SHP77 treated with DMSO at 0.1 percent for 48 hours (cell line): ENCODE data around the gene DDR2.
A peak's percentile ranks its signal among the peaks of the same experiment; 100 is the strongest.
"Not testable (repeated sequence)": the region's sequence is repeated elsewhere in the genome, so short reads cannot be mapped to it uniquely, and the experiment has no call there.

Experiments used
- DNase-seq: peaks from one replicate; lab custom pipeline; 2025; lab: John Stamatoyannopoulos, UW

Gene DDR2

DNA sequence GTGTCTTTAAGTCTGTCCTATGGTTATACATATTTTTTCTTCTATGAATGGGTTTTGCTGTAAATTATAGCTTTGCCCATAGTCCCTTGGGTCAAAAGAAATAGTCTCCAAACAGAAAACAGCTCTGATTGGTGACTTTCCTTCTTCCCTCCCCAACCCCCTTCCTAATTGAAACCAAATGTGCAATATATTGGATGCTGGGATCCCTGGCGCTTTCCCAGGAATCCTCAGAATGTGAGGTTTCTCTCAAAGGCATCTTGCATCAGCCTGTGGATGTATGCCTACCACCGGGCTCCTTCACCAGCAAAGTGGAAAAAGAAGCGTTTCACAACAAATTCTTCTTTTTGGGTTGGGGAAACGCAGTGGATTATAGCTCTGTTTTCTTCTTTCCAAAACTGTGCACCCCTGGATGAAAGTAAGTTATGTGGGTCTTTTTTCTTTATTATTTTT lies at the start of gene DDR2:
Gene DDR2, plus strand, starts transcription at position 248 of the 450 bp plus-strand sequence. CDS start 86,600 bp downstream, outside the sequence.
- DNase-seq: no peak

DNA sequence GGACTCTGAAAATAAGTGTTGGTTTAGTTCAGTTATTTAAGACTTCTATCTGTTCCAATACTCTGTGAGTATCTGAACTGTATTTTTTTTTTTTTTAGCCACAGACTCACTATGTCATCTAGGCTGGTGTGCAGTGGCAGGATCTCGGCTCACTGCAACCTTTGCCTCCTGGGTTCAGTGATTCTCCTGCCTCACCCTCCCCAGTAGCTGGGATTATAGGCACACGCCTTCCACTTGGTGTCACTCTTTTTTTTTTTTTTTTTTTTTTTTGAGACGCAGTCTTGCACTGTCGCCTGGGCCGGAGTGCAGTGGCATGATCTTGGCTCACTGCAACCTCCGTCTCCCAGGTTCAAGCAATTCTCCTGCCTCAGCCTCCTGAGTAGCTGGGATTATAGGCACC lies 49.4 kb upstream of the DDR2 start:
- not testable (repeated sequence) for DNase-seq

DNA sequence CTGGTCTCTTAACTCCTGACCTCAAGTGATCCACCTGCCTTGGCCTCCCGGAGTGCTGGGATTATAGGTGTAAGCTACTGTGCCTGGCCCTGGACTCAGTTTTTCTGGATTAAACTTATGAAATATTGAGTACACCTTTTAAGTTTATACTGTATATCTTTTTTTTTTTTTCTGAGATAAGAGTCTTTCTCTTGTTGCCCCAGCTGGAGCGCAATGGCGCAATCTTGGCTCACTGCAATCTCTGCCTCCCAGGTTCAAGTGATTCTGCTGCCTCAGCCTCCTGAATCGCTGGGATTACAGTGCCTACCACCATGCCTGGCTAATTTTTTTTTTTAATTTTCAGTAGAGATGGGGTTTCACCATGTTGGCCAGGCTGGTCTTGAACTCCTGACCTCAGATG lies 47.2 kb upstream of the DDR2 start:
- DNase-seq: not testable (repeated sequence)

DNA sequence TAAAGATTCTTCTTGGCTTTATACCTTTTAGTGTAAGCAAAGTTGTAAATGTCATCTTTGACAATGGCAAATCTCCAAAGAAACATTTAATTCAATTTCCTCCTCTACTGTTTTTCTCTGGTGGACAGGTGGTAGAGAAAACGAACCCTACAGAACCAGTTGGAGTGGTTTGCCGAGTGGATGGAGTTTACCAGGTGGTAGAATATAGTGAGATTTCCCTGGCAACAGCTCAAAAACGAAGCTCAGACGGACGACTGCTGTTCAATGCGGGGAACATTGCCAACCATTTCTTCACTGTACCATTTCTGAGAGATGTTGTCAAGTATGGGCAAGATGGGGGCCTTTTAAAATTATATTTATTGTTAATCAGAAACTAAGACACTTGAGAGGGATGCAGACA lies 44.9 kb upstream of the DDR2 start:
- DNase-seq: no peak

DNA sequence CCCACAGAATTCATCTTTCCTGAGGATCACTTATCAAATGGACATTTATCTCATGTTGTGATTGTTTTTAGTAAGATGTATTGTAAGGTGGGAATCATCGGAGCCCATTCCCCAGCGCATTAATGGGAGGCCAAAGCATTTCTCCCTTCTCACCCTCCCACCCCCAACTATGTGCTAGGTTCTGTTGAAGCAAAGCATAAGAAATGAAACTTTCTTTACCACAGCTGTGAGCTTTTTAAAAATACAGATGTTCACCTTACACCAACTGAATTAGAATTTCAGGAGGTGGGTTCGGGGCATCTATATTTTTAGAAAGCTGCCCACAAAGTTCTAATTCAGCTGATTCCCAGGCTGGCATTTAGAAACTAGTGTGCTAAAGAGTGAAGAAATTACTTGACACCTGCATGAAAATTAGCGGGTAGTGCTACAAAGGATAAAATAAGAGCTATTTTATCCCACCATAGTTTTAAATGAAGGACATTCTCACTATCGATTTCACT lies 44.5 kb upstream of the DDR2 start:
- no peak for DNase-seq

DNA sequence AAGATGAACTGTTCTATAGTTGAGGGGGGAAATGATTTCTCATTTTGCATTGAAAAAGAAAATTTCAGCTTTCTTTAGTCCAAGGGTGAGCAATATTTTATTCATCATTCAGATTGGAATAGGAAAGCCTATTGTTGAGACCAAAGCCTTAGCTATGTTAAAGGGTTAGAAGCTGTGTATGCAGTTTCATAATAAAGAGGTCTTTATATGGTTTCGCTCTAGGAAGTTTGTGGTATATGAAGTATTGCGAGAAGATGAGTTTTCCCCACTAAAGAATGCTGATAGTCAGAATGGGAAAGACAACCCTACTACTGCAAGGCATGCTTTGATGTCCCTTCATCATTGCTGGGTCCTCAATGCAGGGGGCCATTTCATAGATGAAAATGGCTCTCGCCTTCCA lies 42.2 kb upstream of the DDR2 start:
- DNase-seq: no peak

DNA sequence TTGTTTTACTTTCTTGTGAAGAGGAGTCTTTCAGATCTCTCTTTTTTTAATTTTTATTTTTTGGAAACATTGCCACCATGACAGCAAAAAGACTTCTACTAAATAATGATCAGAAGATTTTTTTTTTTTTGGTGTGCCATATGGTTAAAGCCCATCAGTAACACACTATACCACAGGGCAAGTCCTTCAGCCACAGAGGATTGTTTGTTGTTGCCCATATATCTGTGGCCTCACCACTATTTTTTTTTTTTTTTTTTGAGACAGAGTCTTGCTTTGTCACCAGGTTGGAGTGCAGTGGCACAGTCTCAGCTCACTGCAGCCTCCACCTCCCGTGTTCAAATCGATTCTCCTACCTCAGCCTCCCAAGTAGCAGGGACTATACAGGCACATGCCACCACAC lies 41.6 kb upstream of the DDR2 start:
- no peak for DNase-seq

DNA sequence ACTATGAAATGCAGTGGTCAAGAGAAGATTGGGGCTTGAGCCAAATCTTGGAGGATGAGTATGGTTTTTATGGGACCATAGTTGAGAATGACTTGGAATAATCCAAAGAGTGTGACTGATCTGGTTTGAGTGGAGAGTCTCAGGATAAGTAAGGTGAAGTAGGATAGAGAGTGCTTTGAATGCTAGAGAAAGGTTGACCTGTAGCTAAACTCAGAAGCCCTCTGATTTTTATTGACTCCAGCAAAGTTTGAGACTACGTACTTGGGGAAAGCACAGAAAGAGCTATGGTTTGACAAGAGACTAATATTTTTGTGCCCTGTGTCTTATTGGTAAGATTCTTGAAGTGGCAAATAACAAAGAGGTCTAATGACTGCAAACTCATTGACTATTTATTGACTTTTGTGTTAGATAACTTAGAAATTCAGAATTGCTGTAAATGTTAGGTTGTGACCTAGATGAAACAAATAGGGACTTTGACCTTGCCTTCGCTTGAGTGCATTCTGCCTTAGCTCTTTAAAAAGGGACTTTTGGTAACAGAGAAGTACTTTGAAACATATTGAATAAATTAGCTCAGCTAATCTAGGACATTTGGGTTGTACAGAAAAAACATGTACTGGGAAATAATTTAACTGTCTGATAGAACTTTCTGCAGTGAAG lies 35.6 kb upstream of the DDR2 start:
- DNase-seq: no peak

DNA sequence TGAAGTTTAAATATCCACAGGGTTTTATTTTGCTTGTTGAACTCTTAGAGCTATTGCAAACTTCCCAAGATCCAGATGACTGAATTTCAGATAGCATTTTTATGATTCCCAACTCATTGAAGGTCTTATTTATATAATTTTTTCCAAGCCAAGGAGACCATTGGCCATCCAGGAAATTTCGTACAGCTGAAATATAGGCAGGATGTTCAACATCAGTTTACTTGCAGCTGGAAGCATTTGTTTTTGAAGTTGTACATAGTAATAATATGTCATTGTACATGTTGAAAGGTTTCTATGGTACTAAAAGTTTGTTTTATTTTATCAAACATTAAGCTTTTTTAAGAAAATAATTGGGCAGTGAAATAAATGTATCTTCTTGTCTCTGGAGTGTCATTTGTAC lies 32.8 kb upstream of the DDR2 start:
- DNase-seq: no peak

DNA sequence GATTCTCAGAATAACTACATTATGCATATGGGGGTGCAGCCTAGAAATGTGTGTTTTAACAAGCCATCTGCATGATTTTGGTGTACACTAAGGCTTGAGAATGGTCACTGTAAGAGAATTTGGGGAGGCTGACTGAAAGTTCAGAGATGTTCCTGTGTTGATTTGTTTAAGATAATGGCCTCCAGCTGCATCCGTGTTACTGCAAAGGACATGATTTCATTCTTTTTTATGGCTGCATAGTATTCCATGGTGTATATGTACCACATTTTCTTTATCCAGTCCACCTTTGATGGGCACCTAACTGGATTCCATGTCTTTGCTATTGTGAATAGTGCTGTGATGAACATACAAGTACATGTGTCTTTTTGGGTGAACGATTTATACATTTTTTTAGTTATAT lies 29.1 kb upstream of the DDR2 start:
- not testable (repeated sequence) for DNase-seq

DNA sequence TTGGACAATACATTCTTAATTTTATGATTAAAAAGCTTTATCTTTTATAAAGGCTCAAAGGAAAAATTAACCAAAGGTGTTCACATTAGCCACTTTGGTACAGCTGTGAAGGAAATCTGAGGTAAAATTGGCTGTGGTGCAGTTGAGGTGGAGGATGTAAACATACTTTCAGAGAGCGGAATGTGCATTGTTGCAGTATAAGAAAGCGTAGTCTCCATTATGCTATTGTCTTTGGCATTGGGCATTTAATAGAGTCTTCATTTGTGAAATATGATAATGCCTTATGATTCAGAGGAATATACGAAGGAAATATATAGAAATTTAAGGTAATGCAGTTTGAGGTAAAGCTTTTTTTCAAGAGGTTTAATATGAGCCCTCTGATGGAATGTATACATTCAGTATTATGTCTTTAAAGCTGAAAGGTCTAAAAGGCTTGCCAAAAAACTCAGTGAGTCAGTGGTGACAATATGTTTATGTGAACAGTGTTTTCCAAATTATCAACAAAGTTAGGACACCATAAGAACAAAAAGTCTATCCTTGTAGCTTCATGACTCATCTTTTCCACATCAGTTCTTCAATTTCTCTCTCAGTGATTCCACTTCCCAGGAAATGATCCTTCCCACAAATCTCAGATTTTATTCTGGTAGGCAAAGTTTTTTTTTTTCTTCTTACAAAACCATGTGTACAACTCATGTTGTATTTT lies 26.9 kb upstream of the DDR2 start:
- no peak for DNase-seq

DNA sequence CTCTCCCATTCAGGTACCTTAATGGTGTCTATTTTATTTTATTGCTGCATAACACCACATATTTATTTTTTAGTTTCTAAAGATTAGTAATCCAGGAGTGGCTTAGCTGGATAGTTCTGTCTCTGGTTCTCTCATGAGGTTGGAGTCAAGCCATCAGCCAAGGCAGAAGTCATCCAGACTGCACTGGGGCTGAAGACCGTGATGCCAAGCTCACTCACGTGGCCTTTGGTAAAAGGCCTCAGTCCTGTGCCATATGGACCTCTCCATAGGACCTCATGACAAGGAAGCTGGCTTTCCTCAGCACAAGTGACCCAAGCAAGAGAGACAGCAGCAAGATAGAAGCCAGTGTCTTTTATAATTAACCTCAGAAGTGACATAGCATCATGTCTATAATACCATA lies 23.0 kb upstream of the DDR2 start:
- DNase-seq: no peak

DNA sequence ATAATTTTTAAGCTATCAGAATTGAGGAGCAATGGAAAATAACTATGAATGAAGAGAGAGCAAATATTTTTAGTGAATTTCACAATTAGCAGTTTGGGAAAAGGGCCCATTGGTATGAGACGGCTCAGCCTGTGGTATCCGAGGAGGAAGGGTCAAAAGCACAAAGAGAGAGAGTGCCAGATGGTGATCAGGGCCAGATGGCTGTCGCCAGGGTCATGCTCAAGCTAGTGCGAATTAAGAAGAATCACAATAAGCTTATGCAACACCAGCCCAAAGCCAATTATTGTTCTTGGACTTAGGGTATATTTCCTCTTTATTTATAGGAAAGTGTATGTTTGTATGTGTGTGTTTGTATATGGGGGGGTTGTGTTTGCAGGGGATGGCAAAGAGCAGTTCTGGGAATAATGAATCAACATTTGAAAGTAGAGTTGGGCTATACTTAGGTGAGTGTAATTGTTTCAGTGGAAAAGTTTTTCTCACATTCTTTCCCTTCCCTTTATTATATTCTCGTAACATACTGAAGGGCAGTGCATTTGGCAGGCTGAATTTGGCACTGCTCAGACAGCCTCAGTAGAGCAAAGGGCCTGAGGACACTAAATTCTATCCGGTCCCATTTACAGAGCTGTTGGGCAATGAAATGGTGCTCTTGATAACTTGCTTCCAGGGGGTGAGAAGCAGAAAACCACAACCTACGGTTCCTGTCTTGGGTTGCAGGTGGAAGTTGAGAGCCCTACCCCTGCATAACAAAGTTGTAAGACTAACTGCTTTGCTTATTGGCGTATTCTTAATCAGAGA lies 19.5 kb upstream of the DDR2 start:
- DNase-seq: no peak

DNA sequence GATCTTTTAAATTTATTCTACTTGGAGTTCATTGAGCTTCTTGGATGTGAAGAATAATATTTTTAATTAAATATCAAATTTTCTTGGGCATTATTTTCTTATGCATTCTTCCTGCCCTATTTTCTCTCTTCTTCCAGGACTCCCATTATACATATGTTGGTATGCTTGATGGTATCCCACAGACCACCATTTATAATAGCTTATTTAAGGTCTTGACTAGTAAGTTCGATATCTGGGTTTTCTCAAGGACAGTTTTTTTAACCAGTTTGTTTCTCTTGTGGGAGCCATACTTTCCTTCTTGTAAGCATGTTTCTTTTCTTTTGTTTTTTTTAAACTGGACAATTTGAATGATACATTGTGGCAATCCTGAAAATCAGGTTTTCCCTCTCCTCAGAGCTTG lies 15.4 kb upstream of the DDR2 start:
- no peak for DNase-seq

DNA sequence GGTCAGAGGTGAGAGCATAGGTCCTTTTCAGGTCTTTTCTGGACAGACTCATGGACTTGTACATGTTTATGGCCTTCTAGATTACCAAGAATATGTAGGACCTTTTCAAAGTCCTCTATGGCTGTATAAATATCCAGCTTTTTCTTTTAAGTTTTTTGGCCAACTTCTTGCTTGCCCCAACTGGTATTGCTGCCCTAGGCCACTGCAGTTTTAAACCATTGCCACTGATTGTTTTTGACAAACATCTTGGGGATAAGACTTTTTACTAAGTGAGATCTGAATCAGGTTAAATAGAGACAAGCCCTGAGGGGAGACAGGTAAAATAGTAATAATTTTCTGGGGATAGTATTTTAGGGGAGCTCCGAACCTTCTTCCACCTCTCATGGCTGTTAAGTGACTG lies 14.8 kb upstream of the DDR2 start:
- DNase-seq: no peak

DNA sequence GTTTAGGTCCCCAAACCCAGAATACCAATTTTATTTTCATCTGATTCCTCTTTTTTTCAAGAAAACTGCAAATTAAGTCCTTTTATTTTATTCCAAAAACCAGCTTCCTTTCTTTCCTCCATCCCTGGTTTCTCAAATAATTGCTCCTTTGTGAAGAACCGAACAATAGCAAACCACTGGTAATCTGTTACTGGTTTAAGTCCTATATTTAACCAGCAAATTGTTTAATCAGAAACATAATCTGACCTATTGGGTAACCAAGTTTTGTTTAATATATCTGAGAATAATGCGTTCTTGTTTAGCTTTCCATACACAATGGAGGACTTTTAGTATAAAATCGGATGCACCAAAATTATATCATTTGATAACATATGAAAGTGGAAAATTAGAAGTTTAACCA lies 13.2 kb upstream of the DDR2 start:
- no peak for DNase-seq

DNA sequence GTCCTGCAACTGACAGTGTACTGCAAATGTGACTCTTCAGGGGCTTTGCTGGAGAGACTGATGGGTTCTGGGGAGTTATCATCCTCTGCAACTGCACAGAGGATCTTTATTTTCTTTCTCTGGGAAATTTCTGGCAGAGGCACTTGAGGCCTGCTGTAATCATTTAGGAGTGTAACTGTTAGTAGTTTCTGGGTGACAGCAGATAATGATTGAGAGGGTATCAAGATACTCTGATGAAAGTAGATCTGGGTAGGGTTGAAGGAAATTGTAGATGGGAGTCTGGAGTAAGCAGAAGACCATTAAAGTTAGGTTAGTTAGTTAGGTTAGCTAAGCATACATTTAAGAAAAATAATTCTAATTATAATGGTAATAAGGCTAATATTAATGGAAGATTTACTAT lies 11.0 kb upstream of the DDR2 start:
- no peak for DNase-seq

DNA sequence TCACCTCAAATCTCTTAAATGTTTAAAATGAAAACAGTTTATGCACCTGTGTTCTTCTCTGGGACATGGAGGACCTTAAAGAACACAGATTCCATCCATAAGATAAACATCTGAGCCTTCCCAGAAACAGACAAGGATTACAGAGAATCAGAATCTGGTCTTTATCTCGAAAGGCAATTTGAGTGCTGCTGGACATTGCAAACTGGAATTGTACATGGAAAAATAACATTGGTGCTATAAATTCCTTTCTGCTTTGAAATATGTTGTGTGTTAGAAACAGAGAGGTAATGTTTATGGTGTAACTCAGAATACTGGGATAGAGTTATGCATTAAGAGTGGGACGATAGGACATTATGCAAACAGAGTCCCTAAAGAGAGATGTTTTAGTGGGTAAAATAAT lies 6.6 kb upstream of the DDR2 start:
- DNase-seq: no peak

DNA sequence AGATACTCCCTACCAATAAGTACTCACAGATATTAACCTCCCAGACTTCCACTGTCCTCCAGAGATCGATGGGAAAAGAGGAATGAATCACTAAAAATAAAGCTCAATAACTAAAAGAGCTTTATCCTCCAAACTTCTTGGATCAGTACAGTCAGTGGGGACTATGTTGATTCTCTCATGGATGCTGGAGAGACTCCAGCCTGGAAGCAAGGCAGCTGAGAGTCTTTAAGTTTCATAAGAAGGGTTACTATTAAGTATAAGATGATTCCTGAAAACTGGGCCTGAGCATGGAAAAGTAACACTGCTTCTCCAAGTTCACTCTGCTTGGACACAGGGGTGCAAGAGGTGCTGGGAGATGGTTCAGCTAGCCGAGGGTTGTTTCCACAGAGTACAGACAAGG lies 6.2 kb upstream of the DDR2 start:
- DNase-seq: no peak

DNA sequence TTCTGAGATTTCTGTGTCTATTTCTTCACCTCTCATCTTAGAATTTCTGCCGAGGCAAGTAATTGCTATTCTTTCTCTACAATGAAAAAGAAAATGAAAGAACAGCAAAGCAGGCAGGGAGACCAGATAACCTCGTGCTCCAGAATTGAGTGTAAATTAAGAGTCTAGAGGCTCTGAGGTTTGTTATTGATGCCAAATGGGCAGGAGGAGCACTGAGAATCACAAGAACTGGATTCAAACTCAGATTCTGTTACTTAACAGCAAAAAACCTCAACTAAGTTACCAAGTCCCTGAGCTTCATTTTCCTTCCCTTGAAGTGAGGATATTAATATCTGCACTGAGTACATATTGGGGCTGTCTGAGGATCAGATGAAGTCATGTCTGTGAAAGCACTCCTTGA lies 5.5 kb upstream of the DDR2 start:
- DNase-seq: no peak

DNA sequence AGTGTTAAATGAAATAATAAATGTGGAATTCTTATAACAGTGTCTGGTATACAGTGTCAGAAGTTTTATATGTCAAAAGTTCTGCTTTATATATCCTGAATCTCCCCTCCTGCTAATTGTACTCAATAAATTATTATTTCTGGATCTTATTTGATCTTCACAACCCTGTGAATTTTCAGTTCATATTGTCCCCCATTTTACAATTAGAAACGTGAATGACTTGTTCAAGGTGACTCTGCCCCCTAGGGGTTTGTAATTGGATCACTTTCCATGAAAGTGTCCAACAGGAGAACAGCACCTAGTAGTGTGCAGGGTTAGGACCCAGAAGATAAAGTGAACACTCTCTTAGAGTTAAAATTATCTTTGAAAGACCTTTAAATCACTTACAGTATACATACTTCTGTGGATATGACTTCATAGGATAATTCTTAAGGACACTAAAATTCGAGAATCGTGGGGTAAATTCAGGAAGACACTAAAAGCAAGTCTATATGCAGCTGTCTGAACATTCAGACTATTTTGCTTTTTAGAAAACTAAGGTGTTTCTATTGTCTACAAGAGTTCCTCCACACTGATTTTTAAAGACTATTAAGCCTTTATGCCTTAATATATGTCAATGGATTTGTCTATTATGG lies 4.5 kb upstream of the DDR2 start:
- peak; percentile 6 for DNase-seq

DNA sequence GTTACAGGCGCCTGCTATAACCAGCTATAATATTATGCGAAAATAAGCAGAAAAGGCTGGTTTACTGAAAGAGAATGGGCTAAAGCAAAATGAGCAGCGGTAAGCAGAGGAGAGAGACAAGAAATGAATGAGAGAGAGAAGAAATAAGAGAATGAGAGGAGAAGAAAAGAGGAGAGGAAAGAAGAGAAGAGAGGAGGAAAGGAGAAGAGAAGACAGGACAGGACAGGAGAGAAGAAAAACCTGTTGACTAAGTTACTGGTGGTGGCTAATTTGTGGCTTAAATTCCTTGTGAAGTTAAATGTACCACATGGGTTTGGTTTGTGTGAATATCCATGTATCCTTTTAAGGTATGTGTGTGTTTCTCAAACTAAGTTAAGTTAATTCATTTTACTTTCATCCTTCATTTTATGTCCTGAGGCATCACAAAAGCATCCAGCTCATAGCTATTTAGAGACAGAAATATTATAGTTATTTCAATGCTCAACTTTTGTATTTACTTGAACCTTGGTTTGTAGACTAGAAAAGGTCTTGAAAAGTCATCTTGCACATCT lies 3.1 kb upstream of the DDR2 start:
- DNase-seq: no peak
